ENCODE results near the gene CYP19A1. TPM values are rescaled to one million over a fixed set of nuclear protein-coding genes. Genes with fewer than 3 reads are reported as not detected.

Gene CYP19A1
- total RNA-seq, 1 donor from 2014 or later, result not detected

DNA sequence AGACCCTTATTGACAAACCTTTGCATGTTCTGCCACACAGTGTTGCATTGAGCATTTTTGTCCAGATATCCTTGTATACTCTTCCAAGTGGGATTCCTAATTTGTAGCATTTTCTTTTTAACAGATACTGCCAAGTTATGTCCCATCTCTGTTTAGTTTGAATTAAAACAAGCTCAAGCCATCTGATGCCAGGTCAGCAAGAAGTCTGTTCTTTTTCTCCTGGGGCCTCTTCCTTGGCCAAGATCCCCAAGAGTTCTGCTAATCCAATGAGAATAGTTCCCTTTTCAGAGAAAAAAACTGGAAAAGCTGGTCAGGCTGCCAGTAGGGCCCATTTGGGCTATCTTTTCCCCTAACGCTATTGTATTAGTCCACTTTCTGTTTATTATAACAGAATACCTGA is 32.9 kb upstream of the CYP19A1 start:
- Histone ChIP-seq H3K27me3 (no peaks in the 10 kb centered on the region), H3K9me3 (ENCODE audit: low read depth) (no peaks in the 10 kb centered on the region), H3K27ac (no peak overlapping the region), H3F3A (ENCODE audit: low read depth) (peaks cover 10% of the 10 kb centered on the region), H3K4me3 (no peak overlapping the region), H3K9ac (no peak overlapping the region), H4K20me1 (ENCODE audit: low read depth) (no peaks in the 10 kb centered on the region), H3K4me1 (peaks cover 36% of the 10 kb centered on the region), H3K36me3 (no peaks in the 10 kb centered on the region), H3K79me2 (ENCODE audit: low read depth) (no peaks in the 10 kb centered on the region), H2AFZ (replicated peaks) (no peak overlapping the region), H3K4me2 (no peak overlapping the region)
- TF ChIP-seq, protein P1, sequence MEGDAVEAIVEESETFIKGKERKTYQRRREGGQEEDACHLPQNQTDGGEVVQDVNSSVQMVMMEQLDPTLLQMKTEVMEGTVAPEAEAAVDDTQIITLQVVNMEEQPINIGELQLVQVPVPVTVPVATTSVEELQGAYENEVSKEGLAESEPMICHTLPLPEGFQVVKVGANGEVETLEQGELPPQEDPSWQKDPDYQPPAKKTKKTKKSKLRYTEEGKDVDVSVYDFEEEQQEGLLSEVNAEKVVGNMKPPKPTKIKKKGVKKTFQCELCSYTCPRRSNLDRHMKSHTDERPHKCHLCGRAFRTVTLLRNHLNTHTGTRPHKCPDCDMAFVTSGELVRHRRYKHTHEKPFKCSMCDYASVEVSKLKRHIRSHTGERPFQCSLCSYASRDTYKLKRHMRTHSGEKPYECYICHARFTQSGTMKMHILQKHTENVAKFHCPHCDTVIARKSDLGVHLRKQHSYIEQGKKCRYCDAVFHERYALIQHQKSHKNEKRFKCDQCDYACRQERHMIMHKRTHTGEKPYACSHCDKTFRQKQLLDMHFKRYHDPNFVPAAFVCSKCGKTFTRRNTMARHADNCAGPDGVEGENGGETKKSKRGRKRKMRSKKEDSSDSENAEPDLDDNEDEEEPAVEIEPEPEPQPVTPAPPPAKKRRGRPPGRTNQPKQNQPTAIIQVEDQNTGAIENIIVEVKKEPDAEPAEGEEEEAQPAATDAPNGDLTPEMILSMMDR (IDR thresholded peaks at IDR 0.05), result no peak
- no peak for TF ChIP-seq EZH2 (IDR thresholded peaks at IDR 0.05)
- TF ChIP-seq EZH2phosphoT487 (IDR thresholded peaks at IDR 0.05), result no peak
- Mint-ChIP-seq H3K4me3 (no peak overlapping the region), H3K36me3 (no peaks in the 10 kb centered on the region), H3K4me1 (peaks cover 4% of the 10 kb centered on the region), H3K27me3 (ENCODE audit: insufficient read depth, low read depth) (peaks cover 4% of the 10 kb centered on the region), H3K9me3 (no peaks in the 10 kb centered on the region), H3K27ac (no peak overlapping the region)
- DNase-seq (ENCODE audit: low spot score), result no peak

DNA sequence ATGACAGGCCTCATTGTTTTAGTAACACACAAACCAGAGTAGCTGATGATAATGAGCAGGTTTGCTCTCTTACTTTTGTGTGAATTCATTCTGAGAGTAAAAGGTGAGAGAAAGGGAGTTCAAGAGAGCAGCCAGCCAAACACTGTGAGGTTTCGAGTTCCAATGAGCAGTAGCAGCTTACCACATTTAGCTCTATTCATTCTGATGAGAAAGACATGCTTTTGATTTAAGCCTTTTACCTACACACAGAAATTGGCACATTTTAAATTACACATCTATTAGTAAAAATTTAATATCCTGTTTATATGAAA is 31.0 kb upstream of the CYP19A1 start:
- Mint-ChIP-seq H3K4me1 (peaks cover 4% of the 10 kb centered on the region), H3K4me3 (no peak overlapping the region), H3K36me3 (no peaks in the 10 kb centered on the region), H3K27me3 (ENCODE audit: insufficient read depth, low read depth) (no peaks in the 10 kb centered on the region), H3K27ac (no peak overlapping the region), H3K9me3 (no peaks in the 10 kb centered on the region)
- H3K4me3 ChIP-seq, result no peak overlapping the region
- DNase-seq (ENCODE audit: low spot score), result no peak
- H3K9ac ChIP-seq, result no peak overlapping the region
- H3K36me3 ChIP-seq, result no peaks in the 10 kb centered on the region
- H3K9me3 ChIP-seq (ENCODE audit: low read depth), result no peaks in the 10 kb centered on the region
- no peaks in the 10 kb centered on the region for H3K79me2 ChIP-seq (ENCODE audit: low read depth)
- no peak overlapping the region for H2AFZ ChIP-seq (replicated peaks)
- H3K4me2 ChIP-seq, result peak overlapping the region; percentile 29
- TF ChIP-seq EZH2 (IDR thresholded peaks at IDR 0.05) (no peak), EZH2phosphoT487 (IDR thresholded peaks at IDR 0.05) (no peak)
- TF ChIP-seq, protein P1 (IDR thresholded peaks at IDR 0.05), result no peak
- no peaks in the 10 kb centered on the region for H4K20me1 ChIP-seq (ENCODE audit: low read depth)
- no peaks in the 10 kb centered on the region for H3K27me3 ChIP-seq
- H3K27ac ChIP-seq, result no peak overlapping the region
- peaks cover 35% of the 10 kb centered on the region for H3K4me1 ChIP-seq
- H3F3A ChIP-seq (ENCODE audit: low read depth), result peaks cover 10% of the 10 kb centered on the region

DNA sequence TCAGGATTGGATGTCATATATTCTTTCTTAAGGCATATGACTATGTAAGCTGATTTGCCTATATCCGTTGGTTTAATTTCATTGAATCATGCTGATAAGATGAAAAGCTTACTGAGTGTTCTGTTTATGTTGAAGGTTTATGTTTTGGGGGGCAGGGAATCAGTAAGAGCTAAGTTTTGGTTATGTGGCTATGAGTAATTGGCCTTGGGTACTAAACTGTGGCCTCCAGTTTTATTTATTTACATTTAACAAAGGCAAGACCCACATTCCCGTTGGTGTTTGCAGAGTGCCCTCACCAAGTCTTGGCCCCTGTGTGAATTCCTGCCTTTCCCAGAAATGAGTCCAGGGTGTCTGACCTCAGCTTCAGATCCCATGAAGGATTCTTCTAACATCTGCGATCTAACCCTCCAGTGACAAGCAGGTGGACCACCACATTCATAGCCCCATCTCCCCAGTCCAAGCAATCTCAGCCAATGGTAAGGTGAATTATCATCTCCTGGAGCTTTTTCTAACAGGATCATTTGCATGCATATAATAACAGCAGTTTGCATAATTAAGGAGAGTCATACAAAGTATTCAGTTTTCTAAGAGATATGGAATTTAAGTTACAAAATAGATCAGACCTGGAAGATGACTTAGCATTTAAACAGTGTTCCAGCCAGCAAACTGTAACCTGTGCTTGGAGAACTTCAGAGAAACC is 30.5 kb upstream of the CYP19A1 start:
- H2AFZ ChIP-seq (replicated peaks), result no peak overlapping the region
- H3K36me3 ChIP-seq, result no peaks in the 10 kb centered on the region
- no peak overlapping the region for H3K27ac Mint-ChIP-seq
- no peak for DNase-seq (ENCODE audit: low spot score)
- peaks cover 30% of the 10 kb centered on the region for H3K4me1 ChIP-seq
- H3F3A ChIP-seq (ENCODE audit: low read depth), result peaks cover 10% of the 10 kb centered on the region
- no peak overlapping the region for H3K27ac ChIP-seq
- H3K36me3 Mint-ChIP-seq, result no peaks in the 10 kb centered on the region
- no peaks in the 10 kb centered on the region for H3K79me2 ChIP-seq (ENCODE audit: low read depth)
- H3K9me3 ChIP-seq (ENCODE audit: low read depth), result no peaks in the 10 kb centered on the region
- H3K27me3 ChIP-seq, result no peaks in the 10 kb centered on the region
- H3K4me1 Mint-ChIP-seq, result peaks cover 4% of the 10 kb centered on the region
- H3K4me2 ChIP-seq, result peak overlapping the region; percentile 29
- no peaks in the 10 kb centered on the region for H3K27me3 Mint-ChIP-seq (ENCODE audit: insufficient read depth, low read depth)
- no peak overlapping the region for H3K4me3 ChIP-seq
- no peak overlapping the region for H3K4me3 Mint-ChIP-seq
- no peaks in the 10 kb centered on the region for H4K20me1 ChIP-seq (ENCODE audit: low read depth)
- TF ChIP-seq EZH2 (IDR thresholded peaks at IDR 0.05) (no peak), EZH2phosphoT487 (IDR thresholded peaks at IDR 0.05) (no peak)
- TF ChIP-seq, protein P1 (IDR thresholded peaks at IDR 0.05), result no peak
- no peak overlapping the region for H3K9ac ChIP-seq
- H3K9me3 Mint-ChIP-seq, result no peaks in the 10 kb centered on the region
